ENCODE measurements around the gene NLE1.

DNA sequence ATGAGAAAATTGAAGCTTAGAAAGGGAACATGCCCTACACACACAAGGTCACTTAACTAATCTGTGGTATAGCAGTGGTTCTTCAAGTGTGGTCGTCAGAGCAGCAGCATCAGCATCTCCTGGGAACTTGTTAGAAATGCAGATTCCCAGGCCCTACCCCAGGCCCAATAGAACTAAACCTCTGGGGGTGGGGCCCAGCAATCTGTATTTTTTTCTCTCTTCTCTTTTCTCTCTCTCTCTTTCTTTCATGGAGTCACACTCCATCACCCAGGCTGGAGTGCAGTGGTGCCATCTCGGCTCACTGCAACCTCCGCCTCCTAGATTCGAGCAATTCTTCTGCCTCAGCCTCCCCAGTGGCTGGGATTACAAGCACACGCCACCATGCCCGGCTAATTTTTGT lies 3.9 kb downstream of the NLE1 start:
- TF ChIP-seq TAF1 (IDR thresholded peaks at IDR 0.05; ENCODE audit: low read depth, low read length) (no peak), POLR2A (IDR thresholded peaks at IDR 0.05; ENCODE audit: low read depth, low read length) (no peak), POLR2AphosphoS5 (IDR thresholded peaks at IDR 0.05; ENCODE audit: low read depth, low read length) (no peak), POU2F2 (IDR thresholded peaks at IDR 0.05; ENCODE audit: low read depth, low read length) (no peak), PAX5 (IDR thresholded peaks at IDR 0.05; ENCODE audit: insufficient read depth, low read length, severe bottlenecking) (no peak), SPI1 (IDR thresholded peaks at IDR 0.05; ENCODE audit: low read depth, low read length) (no peak)
